HEK293T (cell line): Measurements from ENCODE around the gene ZYX.

Experiments
- BHLHE40 ChIP-seq: fragments of 450-650 bp; IDR thresholded peaks from 2 replicates; pipeline ENCODE4 v1.6.1; 2016; ENCODE audit warnings: mild to moderate bottlenecking, moderate library complexity, borderline replicate concordance
- CTBP1 ChIP-seq: fragments of 450-650 bp; IDR thresholded peaks from 2 replicates; pipeline ENCODE4 v1.6.1; 2016; ENCODE audit warnings: borderline replicate concordance
- ELF4 ChIP-seq: fragments of 450-650 bp; IDR thresholded peaks from 2 replicates; pipeline ENCODE4 v1.6.1; 2017; ENCODE audit warnings: antibody characterized with exemption
- FOXA1 ChIP-seq: fragments of 450-650 bp; IDR thresholded peaks from 2 replicates; pipeline ENCODE4 v1.6.1; 2016; ENCODE audit warnings: mild to moderate bottlenecking
- FOXK2 ChIP-seq: fragments of 450-650 bp; IDR thresholded peaks from 2 replicates; pipeline ENCODE4 v1.6.1; 2016; ENCODE audit warnings: mild to moderate bottlenecking
- FOXM1 ChIP-seq: fragments of 450-650 bp; IDR thresholded peaks from 2 replicates; pipeline ENCODE4 v1.6.1; 2017; ENCODE audit warnings: mild to moderate bottlenecking, borderline replicate concordance
- PKNOX1 ChIP-seq: fragments of 450-650 bp; IDR thresholded peaks from 2 replicates; pipeline ENCODE4 v1.6.1; 2016
- SUZ12 ChIP-seq: fragments of 450-650 bp; IDR thresholded peaks from 2 replicates; pipeline ENCODE4 v1.6.1; 2016; ENCODE audit warnings: mild to moderate bottlenecking
- TARDBP ChIP-seq: fragments of 450-650 bp; IDR thresholded peaks from 2 replicates; pipeline ENCODE4 v1.6.1; 2016

GRCh38 chr7:143356414-143357050 lies 24.6 kb upstream of the ZYX start:
- TF ChIP-seq BHLHE40 (no peak), FOXM1 (no peak), SUZ12 (no peak), CTBP1 (no peak), ELF4 (no peak), TARDBP (no peak), PKNOX1 (no peak), FOXA1 (no peak), FOXK2 (no peak)
